Measurements from ENCODE around the gene APOBEC3H. TPM values are rescaled to one million over a fixed set of nuclear protein-coding genes. Genes with fewer than 3 reads are reported as not detected.
A peak's percentile ranks its signal among the peaks of the same experiment; 100 is the strongest.

APOBEC3H gene
- total RNA-seq, 4 donors from 2014 or later = not detected

GRCh38 chr22:39132281-39132680, 35.2 kb downstream of the APOBEC3H start:
- no CpG with 5 or more reads among the region's 6 CpGs for WGBS, 2 donors (ENCODE audit: low coverage in 1 of 2)
- Histone ChIP-seq H3K4me3 (no peak overlapping the region), H3K27ac (no peak overlapping the region), H3K36me3 (peaks cover 0 to 82% of the 10 kb centered on the region in 2 donors), H3K27me3 (no peaks in the 10 kb centered on the region), H3K9me3 (no peaks in the 10 kb centered on the region), H3K4me1 (peaks cover 0 to 46% (median 14%) of the 10 kb centered on the region in 3 donors)
- no peak for TF ChIP-seq POLR2AphosphoS5 (IDR thresholded peaks at IDR 0.05)
- TF ChIP-seq, protein P1, sequence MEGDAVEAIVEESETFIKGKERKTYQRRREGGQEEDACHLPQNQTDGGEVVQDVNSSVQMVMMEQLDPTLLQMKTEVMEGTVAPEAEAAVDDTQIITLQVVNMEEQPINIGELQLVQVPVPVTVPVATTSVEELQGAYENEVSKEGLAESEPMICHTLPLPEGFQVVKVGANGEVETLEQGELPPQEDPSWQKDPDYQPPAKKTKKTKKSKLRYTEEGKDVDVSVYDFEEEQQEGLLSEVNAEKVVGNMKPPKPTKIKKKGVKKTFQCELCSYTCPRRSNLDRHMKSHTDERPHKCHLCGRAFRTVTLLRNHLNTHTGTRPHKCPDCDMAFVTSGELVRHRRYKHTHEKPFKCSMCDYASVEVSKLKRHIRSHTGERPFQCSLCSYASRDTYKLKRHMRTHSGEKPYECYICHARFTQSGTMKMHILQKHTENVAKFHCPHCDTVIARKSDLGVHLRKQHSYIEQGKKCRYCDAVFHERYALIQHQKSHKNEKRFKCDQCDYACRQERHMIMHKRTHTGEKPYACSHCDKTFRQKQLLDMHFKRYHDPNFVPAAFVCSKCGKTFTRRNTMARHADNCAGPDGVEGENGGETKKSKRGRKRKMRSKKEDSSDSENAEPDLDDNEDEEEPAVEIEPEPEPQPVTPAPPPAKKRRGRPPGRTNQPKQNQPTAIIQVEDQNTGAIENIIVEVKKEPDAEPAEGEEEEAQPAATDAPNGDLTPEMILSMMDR (IDR thresholded peaks at IDR 0.05) = no peak
- no peak for TF ChIP-seq EP300 (IDR thresholded peaks at IDR 0.05)
- no peak for TF ChIP-seq POLR2A (IDR thresholded peaks at IDR 0.05)
- no peak for ATAC-seq

DNA sequence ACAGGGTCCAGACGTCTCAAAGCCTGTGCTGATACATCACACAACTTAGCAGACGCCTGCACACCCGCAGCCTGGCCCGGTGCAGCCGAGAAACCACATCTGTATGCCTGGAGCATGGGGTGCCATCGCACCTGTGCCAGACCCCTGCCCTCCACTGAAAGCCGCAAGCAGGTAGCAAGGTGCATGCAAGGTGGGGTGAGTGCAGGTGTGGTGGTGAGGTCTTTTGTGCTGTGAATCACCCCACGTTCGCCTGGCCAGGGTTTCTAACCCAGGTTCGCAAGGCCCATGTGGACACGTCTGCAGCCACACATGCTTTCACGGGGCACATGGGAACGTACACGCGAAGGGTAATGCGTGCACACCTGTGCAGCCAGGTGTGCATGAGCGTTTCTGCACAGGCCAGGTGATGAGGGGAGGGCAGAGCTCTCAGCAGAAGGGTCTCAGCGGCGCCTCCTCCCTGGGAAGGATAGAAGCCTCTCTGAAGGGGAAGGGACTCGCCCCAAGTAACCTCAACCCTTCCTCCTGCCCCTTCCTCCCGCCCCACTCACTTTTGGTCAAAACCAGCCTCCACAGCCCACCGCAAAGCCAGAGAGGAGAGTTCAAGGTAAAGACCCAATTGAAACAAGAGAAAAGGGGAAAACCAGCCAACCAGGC, 36.0 kb downstream of the APOBEC3H start:
- no peak for ATAC-seq
- Histone ChIP-seq H3K9me3 (no peaks in the 10 kb centered on the region), H3K4me1 (peaks cover 0 to 46% (median 14%) of the 10 kb centered on the region in 3 donors), H3K27me3 (no peaks in the 10 kb centered on the region), H3K27ac (no peak overlapping the region), H3K36me3 (peaks cover 0 to 89% of the 10 kb centered on the region in 2 donors), H3K4me3 (no peak overlapping the region)
- 97 to 100% methylated on average over 2 to 7 of the region's 22 CpGs for WGBS, 2 donors (ENCODE audit: low coverage in 1 of 2)
- TF ChIP-seq, protein P1 (IDR thresholded peaks at IDR 0.05) = no peak

- no peaks in the 10 kb centered on the region for H3K27me3 ChIP-seq
- H3K4me1 ChIP-seq = peaks cover 0 to 46% (median 14%) of the 10 kb centered on the region in 3 donors
- no peaks in the 10 kb centered on the region for H3K9me3 ChIP-seq
- no peak overlapping the region for H3K27ac ChIP-seq
- TF ChIP-seq, protein P1 (IDR thresholded peaks at IDR 0.05) = no peak
- TF ChIP-seq EP300 (IDR thresholded peaks at IDR 0.05) = no peak
- TF ChIP-seq POLR2AphosphoS5 (IDR thresholded peaks at IDR 0.05) = no peak
- no peak for TF ChIP-seq POLR2A (IDR thresholded peaks at IDR 0.05)
- 71 to 88% methylated on average over 2 to 10 of the region's 17 CpGs for WGBS, 2 donors (ENCODE audit: low coverage in 1 of 2)
- ATAC-seq = no peak
- peaks cover 0 to 94% of the 10 kb centered on the region in 2 donors for H3K36me3 ChIP-seq
- no peak overlapping the region for H3K4me3 ChIP-seq
Measured at GRCh38 chr22:39133871-39134270, 36.8 kb downstream of the APOBEC3H start.

DNA sequence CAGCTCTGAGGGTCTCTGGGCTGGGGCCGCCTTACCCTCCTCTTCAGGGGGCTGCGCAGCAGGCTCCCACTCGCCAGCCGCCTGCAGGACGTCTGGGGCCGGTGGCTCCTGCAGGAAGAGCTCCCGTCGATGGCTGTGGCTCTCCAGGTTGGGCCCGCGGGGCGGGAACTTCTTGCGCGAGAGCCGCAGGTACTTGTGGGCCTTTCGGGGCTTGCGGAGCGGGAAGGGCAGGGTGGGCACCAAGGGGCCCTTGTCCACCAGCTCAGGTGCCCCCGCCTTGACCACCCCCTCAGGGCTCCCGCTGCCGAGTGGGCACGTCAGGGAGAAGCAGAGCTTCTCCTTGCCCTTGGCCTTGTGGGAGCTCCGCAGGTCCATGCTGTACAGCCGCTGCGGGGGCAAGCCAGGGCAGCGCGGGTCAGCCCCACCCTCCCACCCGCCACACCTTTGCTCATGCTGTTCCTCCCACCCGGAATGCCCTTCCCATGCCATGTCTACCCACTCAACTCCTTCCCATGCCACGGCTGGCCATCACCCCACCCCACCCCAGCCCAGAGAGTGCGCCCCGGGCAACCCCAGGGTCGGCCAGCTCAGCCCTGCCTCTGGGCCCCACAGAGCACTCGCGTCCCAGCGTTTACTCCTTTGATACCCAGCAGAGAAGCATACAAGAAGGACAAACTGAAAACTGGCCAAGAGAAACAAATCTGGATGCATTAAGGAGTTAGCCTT, 37.5 kb downstream of the APOBEC3H start:
- whole genome bisulfite sequencing, 2 donors (ENCODE audit: low coverage in 1 of 2) = 75% methylated on average over 2 of the region's 35 CpGs; no CpG with 5 or more reads in 1 of the 2 donors

More for the DNA sequence above, 37.5 kb downstream of the APOBEC3H start:
- Histone ChIP-seq H3K4me3 (no peak overlapping the region), H3K36me3 (peaks cover 0 to 93% of the 10 kb centered on the region in 2 donors), H3K27me3 (no peaks in the 10 kb centered on the region), H3K27ac (peak overlapping the region in 2 of 4 donors; percentile 41), H3K9me3 (no peaks in the 10 kb centered on the region), H3K4me1 (peaks cover 0 to 46% (median 14%) of the 10 kb centered on the region in 3 donors)
- TF ChIP-seq POLR2AphosphoS5 (IDR thresholded peaks at IDR 0.05) (no peak), POLR2A (IDR thresholded peaks at IDR 0.05) (no peak), EP300 (IDR thresholded peaks at IDR 0.05) (no peak)
- TF ChIP-seq, protein P1 (IDR thresholded peaks at IDR 0.05) = no peak
- no peak for ATAC-seq
